ENCODE measurements around the gene ABCB9. TPM values are rescaled to one million over a fixed set of nuclear protein-coding genes. Genes with fewer than 3 reads are reported as not detected.

The ABCB9 gene
- total and polyA plus RNA-seq, 2 of the 8 experiments (the other 6 are each of a cell fraction or from before 2014, with no cell fraction given) = 3.8 to 8.0 TPM

DNA sequence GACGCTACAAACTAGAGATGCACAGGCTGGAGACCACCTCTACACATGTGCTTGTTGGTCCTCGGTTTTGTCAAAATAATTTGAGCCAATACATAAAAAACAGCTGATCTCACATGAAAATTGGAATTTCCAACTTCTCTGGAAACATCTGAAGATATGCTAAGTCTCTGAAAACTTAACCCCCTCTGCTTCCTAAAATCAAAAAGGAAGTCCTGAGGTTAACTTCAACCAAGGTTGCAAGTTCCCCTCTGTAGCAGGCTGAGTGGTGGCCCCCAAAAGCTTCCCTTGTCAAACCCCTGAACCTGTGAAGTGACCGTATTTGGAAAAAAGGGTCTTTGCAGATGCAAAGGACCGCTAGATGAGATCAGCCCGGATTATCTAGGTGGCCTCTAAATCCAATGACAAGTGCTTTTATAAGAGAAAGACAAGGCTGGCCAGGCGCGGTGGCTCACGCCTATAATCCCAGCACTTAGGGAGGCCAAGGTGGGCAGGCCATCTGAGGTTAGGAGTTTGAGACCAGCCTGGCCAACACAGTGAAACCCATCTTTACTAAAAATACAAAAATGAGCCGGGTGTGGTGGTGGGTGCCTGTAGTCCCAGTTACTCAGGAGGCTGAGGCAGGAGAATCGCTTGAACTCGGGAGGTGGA is 38.4 kb downstream of the ABCB9 start:
- 93% methylated on average over 11 of the region's 11 CpGs; no CpG with 5 or more reads in 1 of the 2 experiments for WGBS, 2 experiments (ENCODE audit: extremely low coverage in 1 of 2, insufficient coverage in 1 of 2, insufficient read length in 1 of 2, insufficient replicate concordance in 2 of 2, low coverage in 1 of 2, low lambda C conversion rate in 2 of 2, missing lambda C conversion rate in 1 of 2)
- no peaks in the 10 kb centered on the region for H3K9me3 ChIP-seq (ENCODE audit: insufficient read depth in 2 of 2, low read depth in 1 of 2, low read length in 1 of 2)
- FAIRE-seq = no peak
- no peak overlapping the region for H3K56ac ChIP-seq (replicated peaks; ENCODE audit: insufficient read length, low read depth, low read length)
- H3K4me1 ChIP-seq (replicated peaks in 1 of 4; ENCODE audit: control insufficient read depth in 3 of 4, insufficient read depth in 4 of 4, low read length in 3 of 4) = no peaks in the 10 kb centered on the region; a peak in 1 of 7 replicates
- H3K79me2 ChIP-seq (ENCODE audit: control insufficient read depth in 1 of 2, insufficient read depth in 2 of 2, low read length in 2 of 2) = no peaks in the 10 kb centered on the region
- no peak overlapping the region for H3K9ac ChIP-seq (replicated peaks in 1 of 4; ENCODE audit: extremely low read depth in 1 of 4, low read depth in 3 of 4, low read length in 3 of 4)
- no peak overlapping the region for H3K23ac ChIP-seq (ENCODE audit: insufficient read length)
- H3K4me2 ChIP-seq (ENCODE audit: insufficient read depth in 1 of 2, low read depth in 2 of 2, low read length in 2 of 2) = no peak overlapping the region
- H3K23me2 ChIP-seq (ENCODE audit: low read depth, low read length) = no peaks in the 10 kb centered on the region
- no peak overlapping the region for H3K18ac ChIP-seq (ENCODE audit: extremely low read depth, low read length)
- ChIA-PET POLR2A (ENCODE audit: partially characterized antibody) (interaction anchor here (0.6 kb wide), 1 partner anchor 43 kb away, joined by 7 read pairs; no protein-coding TSS in a partner anchor), CTCF (ENCODE audit: partially characterized antibody) (interaction anchor here (0.9 kb wide), 1 partner anchor 60 kb away, joined by 4 read pairs; no protein-coding TSS in a partner anchor)
- no peak overlapping the region for H2AK5ac ChIP-seq (ENCODE audit: low read depth, low read length)
- no peak overlapping the region for H4K91ac ChIP-seq (replicated peaks; ENCODE audit: insufficient read length, low read length)
- H2BK5ac ChIP-seq (ENCODE audit: low read depth, low read length) = no peak overlapping the region
- H2BK15ac ChIP-seq (ENCODE audit: low read length) = no peak overlapping the region
- no peaks in the 10 kb centered on the region for H4K20me1 ChIP-seq (replicated peaks in 1 of 2; ENCODE audit: control insufficient read depth in 1 of 2, insufficient read depth in 2 of 2, low read length in 2 of 2)
- H2BK12ac ChIP-seq (ENCODE audit: low read depth, low read length) = no peak overlapping the region
- no peak overlapping the region for H2BK20ac ChIP-seq (ENCODE audit: low read length)
- no peak overlapping the region for H3K4ac ChIP-seq (replicated peaks; ENCODE audit: insufficient read length, low read depth, low read length)
- no peak overlapping the region for H3K4me3 ChIP-seq (ENCODE audit: extremely low read depth in 1 of 4, insufficient read depth in 2 of 4, low read depth in 3 of 4, low read length in 4 of 4)
- no peak for DNase-seq (ENCODE audit: low read depth in 1 of 2, low spot score in 2 of 2)
- no peaks in the 10 kb centered on the region for H3K27me3 ChIP-seq (replicated peaks in 1 of 4; ENCODE audit: control insufficient read depth in 3 of 4, extremely low read depth in 1 of 4, insufficient read depth in 3 of 4, low read length in 3 of 4)
- no peaks in the 10 kb centered on the region for H3K79me1 ChIP-seq (ENCODE audit: low read depth, low read length)
- H4K8ac ChIP-seq (ENCODE audit: extremely low read depth, insufficient read depth, low read length) = no peak overlapping the region
- H3K14ac ChIP-seq (ENCODE audit: insufficient read length) = no peak overlapping the region
- H2AFZ ChIP-seq (ENCODE audit: low read length) = no peak overlapping the region
- no peak overlapping the region for H2BK120ac ChIP-seq (replicated peaks; ENCODE audit: low read depth, low read length)
- H4K5ac ChIP-seq (ENCODE audit: insufficient read length, low read depth, low read length) = no peak overlapping the region
- no peak overlapping the region for H3K27ac ChIP-seq (ENCODE audit: low read depth, low read length)
- no peaks in the 10 kb centered on the region for H3K36me3 ChIP-seq (ENCODE audit: control insufficient read depth in 2 of 4, insufficient read depth in 4 of 4, low read length in 3 of 4)
- TF ChIP-seq CHD2 (IDR thresholded peaks at IDR 0.05; ENCODE audit: low read length) (no peak), ASH2L (IDR thresholded peaks at IDR 0.05; ENCODE audit: low read length) (no peak), BACH1 (IDR thresholded peaks at IDR 0.05; ENCODE audit: low read length) (no peak), POLR2AphosphoS5 (IDR thresholded peaks at IDR 0.05; ENCODE audit: low read depth, low read length) (no peak), JUN (IDR thresholded peaks at IDR 0.05; ENCODE audit: low read depth, low read length) (no peak), MAFK (IDR thresholded peaks at IDR 0.05; ENCODE audit: low read depth, low read length) (no peak), BRCA1 (IDR thresholded peaks at IDR 0.05; ENCODE audit: low read depth, low read length) (no peak)
- TF ChIP-seq, protein P1, sequence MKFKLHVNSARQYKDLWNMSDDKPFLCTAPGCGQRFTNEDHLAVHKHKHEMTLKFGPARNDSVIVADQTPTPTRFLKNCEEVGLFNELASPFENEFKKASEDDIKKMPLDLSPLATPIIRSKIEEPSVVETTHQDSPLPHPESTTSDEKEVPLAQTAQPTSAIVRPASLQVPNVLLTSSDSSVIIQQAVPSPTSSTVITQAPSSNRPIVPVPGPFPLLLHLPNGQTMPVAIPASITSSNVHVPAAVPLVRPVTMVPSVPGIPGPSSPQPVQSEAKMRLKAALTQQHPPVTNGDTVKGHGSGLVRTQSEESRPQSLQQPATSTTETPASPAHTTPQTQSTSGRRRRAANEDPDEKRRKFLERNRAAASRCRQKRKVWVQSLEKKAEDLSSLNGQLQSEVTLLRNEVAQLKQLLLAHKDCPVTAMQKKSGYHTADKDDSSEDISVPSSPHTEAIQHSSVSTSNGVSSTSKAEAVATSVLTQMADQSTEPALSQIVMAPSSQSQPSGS (IDR thresholded peaks at IDR 0.05; ENCODE audit: low read length) = no peak

All from H1 (cell line).